A673 (cell line): ENCODE results near the gene ANGEL2.

Experiments used
- EZH2 ChIP-seq: fragments of 200-600 bp; sonication (generic); IDR thresholded peaks from 2 replicates; pipeline ENCODE4 v1.6.1; 2017; ENCODE audit warnings: borderline replicate concordance, low read depth, mild to moderate bottlenecking, mixed read lengths, antibody characterized with exemption, low read length; ENCODE audit not compliant: poor library complexity, severe bottlenecking
- TF ChIP-seq, protein P1 (sequence below): fragments of 300-800, 200-600 bp; sonication (generic); conservative IDR thresholded peaks from 2 replicates; pipeline ENCODE4 v1.5.1; 2017; ENCODE audit warnings: low read depth, mild to moderate bottlenecking, antibody characterized with exemption, low read length, moderate library complexity, mixed read lengths

DNA sequence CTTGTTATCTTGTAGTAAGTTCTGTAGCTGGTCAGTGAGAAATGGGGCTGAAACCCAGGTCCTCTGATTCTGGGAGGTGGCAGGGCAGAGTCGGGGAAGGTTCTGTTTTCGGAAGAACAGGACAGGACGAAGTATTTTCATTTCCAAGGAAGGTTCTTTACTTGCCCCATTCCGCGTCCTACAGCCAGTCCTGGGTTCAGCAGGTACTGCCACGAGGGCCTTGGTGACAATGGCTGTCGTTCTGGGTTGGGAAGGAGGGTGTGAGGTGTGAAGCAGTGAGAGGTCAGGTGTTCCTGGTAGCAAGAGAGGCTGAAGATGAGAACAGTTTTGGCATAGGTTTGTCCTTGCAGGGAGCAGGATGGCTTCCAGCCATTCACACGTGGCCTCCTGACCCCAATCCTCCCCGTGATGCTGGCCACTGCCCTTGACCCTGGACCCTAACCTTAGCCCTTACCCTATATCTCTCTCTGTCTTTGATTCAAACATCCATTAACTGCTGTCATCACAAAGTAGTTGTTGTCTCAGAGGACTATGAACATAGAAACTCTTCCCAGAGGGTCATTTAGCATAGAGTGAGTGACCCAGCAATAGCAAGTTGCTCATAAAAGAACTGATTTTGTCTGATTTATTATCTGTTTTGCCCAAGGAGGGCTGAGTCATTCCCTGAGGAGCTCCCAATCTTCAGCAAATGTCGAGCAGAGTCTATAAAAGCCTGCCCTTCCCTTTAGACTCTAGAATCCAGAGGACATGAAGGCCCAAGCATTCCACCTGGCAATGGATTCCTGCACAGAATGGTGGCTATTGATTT is 40.4 kb downstream of the ANGEL2 start:
- TF ChIP-seq, protein P1, sequence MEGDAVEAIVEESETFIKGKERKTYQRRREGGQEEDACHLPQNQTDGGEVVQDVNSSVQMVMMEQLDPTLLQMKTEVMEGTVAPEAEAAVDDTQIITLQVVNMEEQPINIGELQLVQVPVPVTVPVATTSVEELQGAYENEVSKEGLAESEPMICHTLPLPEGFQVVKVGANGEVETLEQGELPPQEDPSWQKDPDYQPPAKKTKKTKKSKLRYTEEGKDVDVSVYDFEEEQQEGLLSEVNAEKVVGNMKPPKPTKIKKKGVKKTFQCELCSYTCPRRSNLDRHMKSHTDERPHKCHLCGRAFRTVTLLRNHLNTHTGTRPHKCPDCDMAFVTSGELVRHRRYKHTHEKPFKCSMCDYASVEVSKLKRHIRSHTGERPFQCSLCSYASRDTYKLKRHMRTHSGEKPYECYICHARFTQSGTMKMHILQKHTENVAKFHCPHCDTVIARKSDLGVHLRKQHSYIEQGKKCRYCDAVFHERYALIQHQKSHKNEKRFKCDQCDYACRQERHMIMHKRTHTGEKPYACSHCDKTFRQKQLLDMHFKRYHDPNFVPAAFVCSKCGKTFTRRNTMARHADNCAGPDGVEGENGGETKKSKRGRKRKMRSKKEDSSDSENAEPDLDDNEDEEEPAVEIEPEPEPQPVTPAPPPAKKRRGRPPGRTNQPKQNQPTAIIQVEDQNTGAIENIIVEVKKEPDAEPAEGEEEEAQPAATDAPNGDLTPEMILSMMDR, result no peak
- TF ChIP-seq EZH2, result no peak
